ENCODE results near the gene PDE7B.

GRCh38 chr6:135905604-135906300 is 54.3 kb downstream of the PDE7B start:
- no peak for TF ChIP-seq GATA2 (IDR thresholded peaks at IDR 0.05; ENCODE audit: low read depth, low read length)
- TF ChIP-seq GATA3 (IDR thresholded peaks at IDR 0.05; ENCODE audit: low read depth, low read length), result no peak
